Uterus (tissue), 4 donors: ENCODE results near the gene RANBP17. TPM values are rescaled to one million over a fixed set of nuclear protein-coding genes. Genes with fewer than 3 reads are reported as not detected.

Source experiments
- DNase-seq, 2 donors: peaks; one replicate each; pipeline ENCODE4 v3.0.0-alpha.2; 2019 to 2020
- H3K27ac ChIP-seq, 2 donors: fragments of 200-600 bp; sonication (generic); 1 replicate in 1 of 2; 2 replicates in 1 of 2; pipeline ENCODE4 v1.5.1; 2016 to 2018
- H3K27me3 ChIP-seq, 2 donors: fragments of 200-600 bp; sonication (generic); one replicate each; pipeline ENCODE4 v1.5.1; 2018 to 2019; ENCODE audit warnings: control low read depth in 1 of 2
- H3K36me3 ChIP-seq, 2 donors: fragments of 200-600 bp; sonication (generic); one replicate each; pipeline ENCODE4 v1.5.1; 2019; ENCODE audit warnings: control low read depth in 1 of 2
- H3K4me1 ChIP-seq, 2 donors: fragments of 200-600 bp; sonication (generic); one replicate each; pipeline ENCODE4 v1.5.1; 2018 to 2019; ENCODE audit warnings: control low read depth in 1 of 2
- H3K4me3 ChIP-seq, 2 donors: fragments of 200-600 bp; sonication (generic); 1 replicate in 1 of 2; 2 replicates in 1 of 2; pipeline ENCODE4 v1.5.1; 2018 to 2019; ENCODE audit warnings: mild to moderate bottlenecking in 1 of 2
- H3K9me3 ChIP-seq, 2 donors: fragments of 200-600 bp; sonication (generic); one replicate each; pipeline ENCODE4 v1.5.1; 2019; ENCODE audit warnings: control low read depth in 1 of 2
- POLR2A ChIP-seq, 2 donors: fragments of 450-650 bp; IDR thresholded peaks; one replicate each; pipeline ENCODE4 v1.6.1; 2016; ENCODE audit warnings: antibody characterized with exemption in 2 of 2, mild to moderate bottlenecking in 1 of 2, moderate library complexity in 1 of 2
- intact Hi-C: fragments of 100-400 bp; cut with DNase I; formaldehyde crosslinking; loops from one replicate; pipeline ENCODE4 v1.15.1; 2023; ENCODE audit warnings: low total_unique reads
- total RNA-seq, 4 donors: library from RNA; depleted of rRNA in 3 of 4; stranded (reverse); fragments of >200 nt in 3 of 4; gene quantifications; one replicate each; pipeline versions ENCODE4 v1.1.0 to v1.2.4, GENCODE V29; 2014 to 2023
- TF ChIP-seq, protein P1 (sequence below), 4 experiments: fragments of 200-600 bp in 2 of 4; fragments of 450-650 bp in 2 of 4; sonication (generic) in 2 of 4; IDR thresholded peaks; one replicate each; pipeline ENCODE4 v1.5.1; 2016 to 2019; ENCODE audit warnings: antibody characterized with exemption in 4 of 4, mild to moderate bottlenecking in 2 of 4, moderate library complexity in 1 of 4
- donor health status: DM: yes; HTN: yes; CAD: no.

The RANBP17 gene
- total RNA-seq, 4 donors from 2014 or later, result 1.8 to 72.8 (median 7.6) TPM

DNA sequence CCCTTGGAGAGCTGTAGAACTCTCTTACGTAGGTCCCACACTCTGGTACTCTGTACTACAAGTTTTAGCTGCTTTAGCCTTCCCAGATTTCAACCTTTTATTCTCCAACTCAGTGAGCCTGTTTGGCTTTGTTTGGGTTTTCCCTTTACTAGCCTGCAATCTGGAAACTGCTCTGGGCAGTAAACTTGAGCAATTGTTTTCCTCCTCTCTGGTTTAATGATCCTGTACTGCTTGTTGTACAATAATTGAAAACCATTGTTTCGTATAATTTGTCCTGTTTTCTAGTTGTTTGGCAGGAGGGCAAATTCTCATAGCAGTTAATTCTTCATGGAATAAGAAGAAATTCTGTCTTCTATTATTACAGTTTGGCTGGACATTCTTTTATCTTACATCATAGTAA lies 384.4 kb downstream of the RANBP17 start:
- H3K36me3 ChIP-seq, result no peaks in the 10 kb centered on the region
- intact Hi-C loops, result no loop called here
- no peaks in the 10 kb centered on the region for H3K9me3 ChIP-seq
- no peaks in the 10 kb centered on the region for H3K4me1 ChIP-seq
- TF ChIP-seq, protein P1, sequence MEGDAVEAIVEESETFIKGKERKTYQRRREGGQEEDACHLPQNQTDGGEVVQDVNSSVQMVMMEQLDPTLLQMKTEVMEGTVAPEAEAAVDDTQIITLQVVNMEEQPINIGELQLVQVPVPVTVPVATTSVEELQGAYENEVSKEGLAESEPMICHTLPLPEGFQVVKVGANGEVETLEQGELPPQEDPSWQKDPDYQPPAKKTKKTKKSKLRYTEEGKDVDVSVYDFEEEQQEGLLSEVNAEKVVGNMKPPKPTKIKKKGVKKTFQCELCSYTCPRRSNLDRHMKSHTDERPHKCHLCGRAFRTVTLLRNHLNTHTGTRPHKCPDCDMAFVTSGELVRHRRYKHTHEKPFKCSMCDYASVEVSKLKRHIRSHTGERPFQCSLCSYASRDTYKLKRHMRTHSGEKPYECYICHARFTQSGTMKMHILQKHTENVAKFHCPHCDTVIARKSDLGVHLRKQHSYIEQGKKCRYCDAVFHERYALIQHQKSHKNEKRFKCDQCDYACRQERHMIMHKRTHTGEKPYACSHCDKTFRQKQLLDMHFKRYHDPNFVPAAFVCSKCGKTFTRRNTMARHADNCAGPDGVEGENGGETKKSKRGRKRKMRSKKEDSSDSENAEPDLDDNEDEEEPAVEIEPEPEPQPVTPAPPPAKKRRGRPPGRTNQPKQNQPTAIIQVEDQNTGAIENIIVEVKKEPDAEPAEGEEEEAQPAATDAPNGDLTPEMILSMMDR (IDR thresholded peaks at IDR 0.05), result no peak
- no peak for TF ChIP-seq POLR2A (IDR thresholded peaks at IDR 0.05)
- no peak for DNase-seq
- H3K4me3 ChIP-seq, result no peak overlapping the region
- no peaks in the 10 kb centered on the region for H3K27me3 ChIP-seq
- H3K27ac ChIP-seq, result no peak overlapping the region

DNA sequence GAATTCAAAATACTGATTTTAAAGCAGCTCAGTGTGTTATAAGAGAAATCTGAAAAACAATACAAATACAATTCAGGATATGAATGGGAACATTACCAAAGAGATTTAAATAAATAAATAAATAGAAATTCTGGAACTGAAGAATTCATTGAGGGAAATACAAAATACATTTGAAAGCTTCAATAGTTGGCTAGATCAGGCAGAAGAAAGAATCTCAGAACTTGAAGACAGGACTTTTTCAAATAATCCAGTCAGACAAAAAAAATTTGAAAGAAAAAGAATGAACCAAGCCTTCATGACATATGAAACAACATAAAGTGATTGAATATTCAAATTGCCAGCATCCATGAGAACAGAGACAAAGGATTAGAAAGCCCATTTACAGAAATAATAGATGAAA lies 387.6 kb downstream of the RANBP17 start:
- H3K36me3 ChIP-seq, result no peaks in the 10 kb centered on the region
- no peaks in the 10 kb centered on the region for H3K27me3 ChIP-seq
- H3K4me1 ChIP-seq, result no peaks in the 10 kb centered on the region
- TF ChIP-seq, protein P1 (IDR thresholded peaks at IDR 0.05), result no peak
- TF ChIP-seq POLR2A (IDR thresholded peaks at IDR 0.05), result no peak
- no peak overlapping the region for H3K4me3 ChIP-seq
- no peak overlapping the region for H3K27ac ChIP-seq
- no peak for DNase-seq
- intact Hi-C loops, result no loop called here
- H3K9me3 ChIP-seq, result no peaks in the 10 kb centered on the region

DNA sequence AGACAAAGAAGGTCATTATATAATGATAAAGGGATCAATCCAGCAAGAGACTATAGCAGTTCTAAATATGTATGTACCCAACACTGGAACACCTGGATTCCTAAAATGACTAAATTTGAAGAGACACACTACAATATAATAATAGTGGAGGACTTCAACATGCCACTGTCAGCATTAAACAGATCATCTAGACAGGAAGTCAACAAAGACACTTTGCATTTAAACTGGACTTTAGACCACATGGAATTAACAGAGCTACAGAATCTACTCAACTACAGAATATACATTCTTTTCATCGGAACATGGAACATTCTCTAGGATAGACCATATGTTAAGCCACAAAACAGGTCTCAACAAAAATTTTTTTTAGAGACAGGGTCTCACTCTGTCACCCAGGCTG lies 388.9 kb downstream of the RANBP17 start:
- Histone ChIP-seq H3K9me3 (no peaks in the 10 kb centered on the region), H3K4me3 (no peak overlapping the region), H3K27me3 (no peaks in the 10 kb centered on the region), H3K27ac (no peak overlapping the region), H3K36me3 (no peaks in the 10 kb centered on the region), H3K4me1 (no peaks in the 10 kb centered on the region)
- DNase-seq, result no peak
- intact Hi-C loops, result no loop called here
- TF ChIP-seq, protein P1 (IDR thresholded peaks at IDR 0.05), result no peak
- TF ChIP-seq POLR2A (IDR thresholded peaks at IDR 0.05), result no peak

DNA sequence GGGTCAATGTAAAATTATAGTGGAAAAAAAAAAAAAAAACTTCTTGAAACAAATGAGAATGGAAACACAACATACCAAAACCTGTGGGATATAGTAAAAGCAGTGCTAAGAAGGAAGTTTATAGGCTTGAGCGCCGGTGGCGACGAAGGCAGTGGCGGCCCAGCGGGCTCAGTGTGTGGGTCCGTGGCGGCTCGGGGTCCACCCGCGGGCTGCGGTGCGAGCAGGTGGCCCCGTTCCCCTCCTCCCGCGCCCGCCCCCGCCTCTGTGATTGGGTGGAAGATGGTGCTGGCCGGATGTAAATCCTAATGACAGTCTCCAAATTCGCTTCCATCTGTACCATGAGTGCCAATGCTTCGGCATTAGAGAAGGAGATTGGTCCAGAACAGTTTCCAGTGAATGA lies 389.7 kb downstream of the RANBP17 start:
- no peaks in the 10 kb centered on the region for H3K9me3 ChIP-seq
- no peaks in the 10 kb centered on the region for H3K27me3 ChIP-seq
- intact Hi-C loops, result no loop called here
- no peaks in the 10 kb centered on the region for H3K36me3 ChIP-seq
- no peak overlapping the region for H3K27ac ChIP-seq
- TF ChIP-seq, protein P1 (IDR thresholded peaks at IDR 0.05), result no peak
- no peak for TF ChIP-seq POLR2A (IDR thresholded peaks at IDR 0.05)
- no peak overlapping the region for H3K4me3 ChIP-seq
- no peak for DNase-seq
- H3K4me1 ChIP-seq, result no peaks in the 10 kb centered on the region

DNA sequence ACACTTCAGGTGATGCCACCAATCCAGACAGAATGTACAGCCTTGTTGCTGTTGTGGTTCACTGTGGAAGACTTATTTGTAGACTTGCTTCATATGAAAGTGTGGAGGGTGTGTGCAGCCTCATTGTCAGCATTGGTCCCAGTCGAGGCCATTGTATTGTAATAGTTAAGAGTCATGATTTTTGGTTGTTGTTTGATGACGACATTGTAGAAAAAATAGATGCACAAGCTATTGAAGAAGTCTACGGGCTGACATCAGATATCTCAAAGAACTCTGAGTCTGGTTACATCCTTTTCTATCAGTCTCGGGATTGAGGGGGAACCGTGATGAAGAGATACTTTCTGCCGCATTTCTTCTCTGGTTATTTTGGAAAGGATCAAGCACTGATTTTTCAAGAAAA lies 390.9 kb downstream of the RANBP17 start:
- intact Hi-C loops, result no loop called here

More for the DNA sequence above, 390.9 kb downstream of the RANBP17 start:
- Histone ChIP-seq H3K36me3 (no peaks in the 10 kb centered on the region), H3K9me3 (no peaks in the 10 kb centered on the region), H3K27me3 (no peaks in the 10 kb centered on the region), H3K27ac (no peak overlapping the region), H3K4me1 (no peaks in the 10 kb centered on the region), H3K4me3 (no peak overlapping the region)
- TF ChIP-seq, protein P1 (IDR thresholded peaks at IDR 0.05), result no peak
- TF ChIP-seq POLR2A (IDR thresholded peaks at IDR 0.05), result no peak
- DNase-seq, result no peak
